ENCODE measurements around the gene KRT73.
"Not testable (repeated sequence)": the region's sequence is repeated elsewhere in the genome, so short reads cannot be mapped to it uniquely, and the experiment has no call there.

Gene KRT73

GRCh38 chr12:52601671-52602070 is 16.7 kb downstream of the KRT73 start:
- no peak for DNase-seq (ENCODE audit: low read depth in 1 of 2, low spot score in 1 of 2)

DNA sequence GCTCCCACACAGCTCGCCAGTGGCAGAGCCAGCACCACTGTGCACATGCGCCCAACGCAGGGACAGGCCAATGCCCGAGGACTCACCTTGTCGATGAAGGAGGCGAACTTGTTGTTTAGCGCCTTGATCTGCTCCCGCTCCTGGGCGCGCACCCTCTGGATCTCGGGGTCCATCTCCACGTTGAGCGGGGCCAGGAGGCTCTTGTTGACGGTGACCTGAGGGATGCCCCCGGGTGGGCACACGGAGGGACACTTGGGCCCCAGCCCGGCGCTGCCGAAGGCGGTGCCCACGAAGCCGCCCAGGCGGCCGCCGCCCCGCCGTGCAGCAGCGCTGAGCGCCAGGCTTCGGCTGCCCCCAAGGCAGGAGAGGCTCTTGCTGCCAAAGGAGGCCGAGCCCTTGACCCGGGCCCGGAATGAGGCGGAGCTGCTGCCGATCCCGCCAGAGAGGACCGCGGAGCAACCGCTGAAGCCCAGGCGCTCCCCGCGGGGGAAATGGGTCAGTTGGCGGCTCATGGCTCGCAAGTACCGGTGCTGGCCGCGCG is 17.3 kb downstream of the KRT73 start, which contains the start of gene KRT72:
TSS of gene KRT72 (minus strand) at position 523 of the 541 bp plus-strand sequence. CDS start at position 512, 11 bp downstream.
- no peak for DNase-seq (ENCODE audit: low read depth in 1 of 2, low spot score in 1 of 2)

GRCh38 chr12:52600475-52600874 is 17.9 kb downstream of the KRT73 start:
- DNase-seq (ENCODE audit: low read depth in 1 of 2, low spot score in 1 of 2): no peak

GRCh38 chr12:52600071-52600470 is 18.3 kb downstream of the KRT73 start:
- DNase-seq (ENCODE audit: low read depth in 1 of 2, low spot score in 1 of 2): no peak

DNA sequence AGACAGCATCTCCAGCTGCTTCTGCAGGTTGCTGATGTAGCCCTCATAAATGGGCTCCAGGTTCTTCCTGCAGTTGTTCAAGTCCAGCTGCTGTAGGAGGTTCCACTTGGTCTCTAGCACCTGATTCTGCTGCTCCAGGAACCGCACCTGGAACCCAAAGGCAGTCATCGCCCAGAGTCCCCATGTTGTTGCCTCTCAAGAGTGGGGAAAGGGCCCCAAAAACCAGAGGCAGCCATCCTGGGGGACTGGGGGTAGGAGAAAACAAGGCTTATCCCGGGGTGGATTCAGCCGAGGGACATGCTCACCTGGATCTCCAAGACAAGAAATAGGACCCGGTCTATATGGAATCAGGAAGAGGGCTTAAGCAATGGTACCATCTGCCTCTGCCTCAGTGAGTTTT is 19.4 kb downstream of the KRT73 start:
- no peak for DNase-seq (ENCODE audit: low read depth in 1 of 2, low spot score in 1 of 2)

GRCh38 chr12:52594237-52594636 is 24.1 kb downstream of the KRT73 start:
- not testable (repeated sequence) for DNase-seq (ENCODE audit: low read depth in 1 of 2, low spot score in 1 of 2)

- DNase-seq (ENCODE audit: low read depth in 1 of 2, low spot score in 1 of 2): no peak
Measured at GRCh38 chr12:52591521-52591920, 26.8 kb downstream of the KRT73 start.

- DNase-seq (ENCODE audit: low read depth in 1 of 2, low spot score in 1 of 2): no peak
Measured at GRCh38 chr12:52590021-52590420, 28.3 kb downstream of the KRT73 start.

DNA sequence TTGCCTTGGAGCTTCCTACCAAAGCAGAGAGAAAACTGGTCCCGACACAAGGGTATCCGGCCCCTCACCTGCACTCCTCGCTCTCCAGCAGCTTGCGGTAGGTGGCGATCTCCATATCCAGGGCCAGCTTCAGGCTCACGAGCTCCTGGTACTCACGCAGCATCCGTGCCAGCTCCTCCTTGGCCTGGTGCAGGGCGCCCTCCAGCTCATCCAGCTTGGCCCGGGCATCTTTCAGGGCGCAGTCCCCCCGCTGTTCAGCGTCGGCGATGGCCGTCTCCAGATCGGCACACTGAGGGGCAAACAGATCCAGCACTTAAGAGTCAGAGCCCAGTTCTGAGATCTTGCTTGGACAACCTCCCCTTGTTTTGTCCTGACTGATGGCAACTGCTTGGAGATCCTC is 30.8 kb downstream of the KRT73 start:
- no peak for DNase-seq (ENCODE audit: low read depth in 1 of 2, low spot score in 1 of 2)

DNA sequence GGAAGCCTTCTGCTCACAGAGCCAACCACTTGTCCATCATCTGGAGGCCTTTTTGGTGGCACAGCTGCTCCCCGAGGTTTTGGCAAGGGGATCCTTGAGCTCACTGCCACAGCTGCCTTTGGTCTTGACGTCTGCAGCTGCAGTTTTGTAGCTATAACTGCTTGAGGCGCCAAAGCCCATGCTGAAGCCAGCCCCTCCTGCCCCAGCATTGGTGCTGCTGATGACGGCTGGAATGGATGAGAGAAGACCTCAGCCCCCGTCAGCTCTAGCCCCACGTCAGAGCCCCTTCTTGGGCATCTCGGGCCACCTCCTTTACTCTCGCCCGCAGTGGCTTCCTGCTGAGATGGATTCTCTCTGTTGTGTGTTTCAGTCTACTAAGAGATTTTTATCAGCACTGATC is 32.4 kb downstream of the KRT73 start:
- peak; percentile 8 to 16 for DNase-seq (ENCODE audit: low read depth in 1 of 2, low spot score in 1 of 2)

DNA sequence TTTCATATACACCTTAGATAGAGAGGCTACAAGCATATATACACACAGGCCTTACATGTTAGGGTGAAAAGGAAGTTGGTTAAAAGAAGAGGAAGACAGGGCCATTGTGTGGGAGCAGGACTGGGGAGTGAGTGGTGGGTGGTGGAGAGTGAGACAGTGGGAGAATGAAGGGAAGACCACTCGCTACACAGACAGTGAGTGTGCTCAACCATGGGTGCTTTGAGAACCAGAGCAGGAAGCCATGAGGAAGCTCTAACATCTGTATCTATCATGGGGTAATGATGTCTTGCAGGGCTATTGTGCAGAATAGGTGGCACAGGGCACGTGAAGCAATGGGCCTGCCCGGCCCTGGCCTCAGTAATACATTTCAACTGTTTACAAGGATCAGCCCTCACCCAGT is 33.3 kb downstream of the KRT73 start:
- no peak for DNase-seq (ENCODE audit: low read depth in 1 of 2, low spot score in 1 of 2)

- no peak for DNase-seq (ENCODE audit: low read depth in 1 of 2, low spot score in 1 of 2)
Measured at GRCh38 chr12:52584156-52584682, 34.1 kb downstream of the KRT73 start.

DNA sequence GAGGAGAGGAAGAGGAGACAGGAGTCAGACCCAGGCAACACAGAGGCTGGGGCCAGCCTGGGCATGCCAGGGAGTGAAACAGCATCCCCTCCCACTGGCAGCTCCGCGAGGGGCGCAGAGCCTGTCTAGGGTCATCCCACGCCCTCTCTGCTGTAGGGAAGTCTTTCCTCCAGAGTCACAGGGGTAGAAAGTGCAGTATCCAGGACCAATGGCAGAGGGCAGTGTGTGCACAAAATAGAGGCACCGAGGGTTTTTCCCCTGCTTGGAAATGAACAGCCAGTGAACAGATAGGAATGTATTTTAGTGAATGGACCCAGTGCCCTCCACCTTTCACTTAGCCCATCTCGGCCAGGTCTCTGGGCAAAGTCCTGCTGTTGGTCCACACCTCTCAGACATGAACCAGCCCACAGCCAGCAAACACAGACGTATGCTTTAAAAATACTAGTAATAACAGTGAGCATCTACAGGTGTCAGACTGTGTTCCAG is 35.3 kb downstream of the KRT73 start:
- peak; percentile 21 to 25 for DNase-seq (ENCODE audit: low read depth in 1 of 2, low spot score in 1 of 2)

GRCh38 chr12:52582486-52582885 is 35.9 kb downstream of the KRT73 start:
- DNase-seq (ENCODE audit: low read depth in 1 of 2, low spot score in 1 of 2): no peak

DNA sequence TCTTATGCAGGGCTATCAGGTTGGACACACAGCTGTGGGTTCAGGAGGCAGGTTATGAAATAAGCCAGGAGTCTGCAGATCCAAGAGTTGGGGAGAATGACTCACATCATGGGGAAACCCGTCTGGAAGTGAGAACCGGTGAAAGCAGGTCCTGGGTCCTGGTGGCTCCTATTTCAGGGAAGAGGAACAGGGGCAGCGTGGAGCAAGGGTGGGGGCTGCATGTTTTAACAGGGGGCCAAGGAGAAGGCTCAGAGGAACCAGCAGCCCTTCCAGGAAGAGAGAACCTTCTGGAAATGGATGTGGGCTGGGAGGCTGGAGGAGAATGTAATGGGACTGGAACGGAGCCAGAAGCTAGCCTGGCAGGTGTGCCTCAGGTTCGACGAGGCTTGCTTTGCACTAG is 36.9 kb downstream of the KRT73 start:
- no peak for DNase-seq (ENCODE audit: low read depth in 1 of 2, low spot score in 1 of 2)

DNA sequence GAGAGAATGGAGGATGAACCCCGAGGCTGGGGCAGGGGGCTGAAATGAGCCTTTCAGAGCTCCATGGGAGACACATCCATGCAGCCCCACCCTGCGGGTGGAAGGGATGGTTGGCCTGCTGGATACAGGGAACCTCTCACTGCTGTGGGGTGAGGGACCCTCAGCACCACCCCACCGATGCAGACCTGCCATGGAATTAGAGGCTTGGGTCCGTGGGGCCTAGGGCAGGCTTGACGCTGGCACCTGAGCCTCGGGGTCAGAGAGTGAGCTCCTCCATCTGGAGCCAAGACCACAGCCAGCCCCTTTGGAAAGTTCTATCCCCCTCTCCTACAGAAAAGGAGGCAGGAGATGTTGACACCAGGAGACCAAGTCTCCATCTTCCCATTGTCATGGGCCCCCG is 37.3 kb downstream of the KRT73 start:
- DNase-seq (ENCODE audit: low read depth in 1 of 2, low spot score in 1 of 2): no peak

- no peak for DNase-seq (ENCODE audit: low read depth in 1 of 2, low spot score in 1 of 2)
Measured at GRCh38 chr12:52580496-52580895, 37.9 kb downstream of the KRT73 start.

DNA sequence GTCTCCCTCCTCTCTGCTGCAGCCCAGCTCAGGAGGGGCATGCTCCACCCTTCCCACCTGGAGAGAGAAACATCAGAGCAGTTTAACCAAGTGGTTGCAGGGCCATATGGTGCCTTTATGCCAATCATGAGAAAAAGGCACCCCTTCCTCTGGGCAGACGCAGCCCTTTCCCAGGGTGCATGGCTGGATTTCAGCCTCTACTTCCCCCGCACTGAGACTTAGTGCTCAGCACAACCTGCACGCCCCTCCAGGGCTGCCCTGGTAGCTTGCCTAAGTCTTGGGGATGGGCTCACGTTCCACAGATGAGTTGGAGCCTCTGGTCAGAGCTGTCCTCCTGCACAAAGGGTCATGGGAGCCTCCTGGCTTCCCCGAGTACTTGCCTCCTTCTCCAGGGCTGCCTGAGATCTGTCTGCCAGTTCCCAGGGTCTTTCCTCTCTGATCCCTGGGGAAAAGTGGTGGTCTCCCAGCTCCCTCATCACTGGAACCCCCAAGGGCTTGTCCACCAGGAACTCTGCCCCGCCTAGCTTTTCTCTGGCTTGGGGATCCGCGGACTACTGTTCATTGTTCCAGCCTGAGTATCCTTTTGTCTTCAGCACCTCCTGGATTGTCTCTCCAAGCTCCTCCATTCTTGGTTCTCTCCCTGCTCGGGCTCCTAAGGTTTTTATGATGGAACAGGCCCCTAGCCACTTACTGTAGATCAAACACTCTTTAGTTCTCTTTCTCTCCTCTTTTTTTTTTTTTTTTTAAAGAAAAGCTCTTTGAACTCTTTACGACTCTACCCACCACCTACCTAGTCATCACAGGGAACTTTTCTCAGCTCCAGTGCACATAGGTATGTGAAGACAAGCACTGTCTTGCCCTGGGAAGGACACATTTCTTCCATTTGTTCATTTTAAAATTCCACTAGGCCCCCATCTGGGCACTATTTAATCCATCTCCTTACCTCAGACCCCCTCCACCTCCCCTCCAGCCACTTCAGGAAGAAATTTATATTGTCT is 38.6 kb downstream of the KRT73 start:
- DNase-seq (ENCODE audit: low read depth in 1 of 2, low spot score in 1 of 2): no peak

DNA sequence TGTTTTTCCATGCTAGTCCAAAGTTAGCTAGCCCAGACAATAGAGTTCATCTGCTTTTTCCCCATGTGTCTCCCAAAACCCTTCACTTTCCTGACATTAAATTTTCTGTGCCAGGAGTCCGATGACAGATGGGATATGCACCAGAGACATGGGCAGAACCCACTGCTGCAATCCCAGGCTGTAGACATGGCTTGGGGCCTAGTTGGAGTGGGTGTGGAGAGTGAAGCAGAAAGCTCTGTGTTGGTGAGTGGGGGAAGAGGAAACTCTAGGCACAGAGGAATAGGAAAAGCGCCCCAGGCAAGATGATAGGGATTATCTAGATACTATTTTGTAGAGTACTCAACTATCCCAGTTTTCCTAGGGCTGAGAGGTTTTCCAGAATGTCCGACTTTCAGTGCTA is 39.9 kb downstream of the KRT73 start:
- no peak for DNase-seq (ENCODE audit: low read depth in 1 of 2, low spot score in 1 of 2)

DNA sequence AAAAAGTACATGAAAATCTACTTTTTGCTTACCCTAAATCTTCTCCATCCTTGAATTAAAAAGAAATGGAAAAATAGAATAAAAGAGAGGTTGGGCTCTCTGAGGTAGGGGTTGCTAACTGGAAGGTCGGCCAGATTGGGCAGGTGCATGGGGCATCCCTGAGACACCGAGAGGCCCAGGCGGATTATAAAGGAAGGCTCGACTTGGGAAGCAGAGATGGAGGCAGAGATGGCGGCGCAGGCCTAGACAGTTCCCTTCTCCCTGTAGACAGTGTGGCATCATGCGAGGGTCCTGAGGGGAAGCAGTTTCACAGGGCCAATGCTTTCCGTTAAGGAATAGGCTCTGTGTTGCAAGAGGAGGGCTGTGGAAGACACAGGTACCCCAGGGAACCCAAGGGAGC is 41.0 kb downstream of the KRT73 start:
- DNase-seq (ENCODE audit: low read depth in 1 of 2, low spot score in 1 of 2): no peak

GRCh38 chr12:52575948-52576347 is 42.4 kb downstream of the KRT73 start:
- DNase-seq (ENCODE audit: low read depth in 1 of 2, low spot score in 1 of 2): no peak

GRCh38 chr12:52575256-52575655 is 43.1 kb downstream of the KRT73 start:
- no peak for DNase-seq (ENCODE audit: low read depth in 1 of 2, low spot score in 1 of 2)

Measured in activated T-helper 1 cell treated with anti-CD3 and anti-CD28 coated beads, Interleukin-2, amount 50 U/mL, for 16 hours (primary cell).